Lung (tissue), 12 donors: Measurements from ENCODE around the gene PSME3IP1. TPM values are rescaled to one million over a fixed set of nuclear protein-coding genes. Genes with fewer than 3 reads are reported as not detected.

ENCODE experiments used
- ATAC-seq: fragments of 200-7000 bp; cut with Tn5 transposase; one replicate; pipeline ENCODE4 v1.9.1; 2020; ENCODE audit warnings: moderate number of reproducible peaks; ENCODE audit not compliant: insufficient read depth, low FRiP score
- DNase-seq, 3 donors: peaks; one replicate each; pipeline ENCODE4 v3.0.0-alpha.2; 2013 to 2017
- H3K27ac ChIP-seq, 2 donors: one replicate each; pipeline ENCODE4 v1.5.1; 2013; ENCODE audit warnings: mild to moderate bottlenecking in 2 of 2, moderate library complexity in 2 of 2, control low read depth in 1 of 2, inconsistent platforms in 1 of 2, low read depth in 1 of 2, low read length in 1 of 2
- H3K27me3 ChIP-seq, 3 donors: one replicate each; pipeline ENCODE4 v1.5.1; 2013; ENCODE audit warnings: low read length in 2 of 3; ENCODE audit not compliant: control insufficient read depth in 3 of 3, insufficient read depth in 3 of 3
- H3K36me3 ChIP-seq, 4 donors: one replicate each; pipeline ENCODE4 v1.5.1; 2013; ENCODE audit warnings: low read length in 4 of 4, mild to moderate bottlenecking in 1 of 4, moderate library complexity in 1 of 4; ENCODE audit not compliant: control insufficient read depth in 4 of 4, insufficient read depth in 4 of 4
- H3K4me1 ChIP-seq, 5 donors: one replicate each; pipeline ENCODE4 v1.5.1; 2013; ENCODE audit warnings: low read length in 5 of 5, mild to moderate bottlenecking in 2 of 5, moderate library complexity in 1 of 5; ENCODE audit not compliant: control insufficient read depth in 5 of 5, insufficient read depth in 5 of 5
- H3K4me3 ChIP-seq: one replicate; pipeline ENCODE4 v1.5.1; 2013; ENCODE audit warnings: mild to moderate bottlenecking, control low read depth, moderate library complexity
- H3K9ac ChIP-seq, 2 donors: one replicate each; pipeline ENCODE4 v1.5.1; 2013; ENCODE audit warnings: low read length in 2 of 2, control low read depth in 1 of 2; ENCODE audit not compliant: insufficient read depth in 1 of 2
- H3K9me3 ChIP-seq, 4 donors: one replicate each; pipeline ENCODE4 v1.5.1; 2013; ENCODE audit warnings: low read length in 3 of 4, mild to moderate bottlenecking in 1 of 4, moderate library complexity in 1 of 4; ENCODE audit not compliant: control insufficient read depth in 4 of 4, insufficient read depth in 3 of 4
- CTCF ChIP-seq: IDR thresholded peaks from 2 replicates; pipeline ENCODE4 v1.5.1; 2012; ENCODE audit warnings: mild to moderate bottlenecking; ENCODE audit errors: control extremely low read depth, extremely low read depth
- WGBS, 2 donors: extraction: QIAGEN DNeasy Blood & Tissue Kit; methylation state at CpG; one replicate each; pipeline ENCODE4 v1.1.7; 2013; 5-methylcytosine and 5-hydroxymethylcytosine counted together
- polyA plus RNA-seq, 2 donors: library from polyadenylated mRNA; stranded (reverse); fragments of 200-250 nt; gene quantifications; one replicate each; pipeline ENCODE4 v1.2.1, GENCODE V29; 2013
- total RNA-seq, 2 donors: library from RNA; depleted of rRNA in 1 of 2; stranded (reverse); fragments of >200 nt in 1 of 2; gene quantifications; one replicate each; pipeline ENCODE4 v1.2.1, GENCODE V29; 2014 to 2021
- donor health status: control.
- donor health status: control.
- donor health status: Bipolar disorder and iron deficiency.
- donor health status: healthy.
- donor health status: DM: yes; HTN: yes; CAD: no.

PSME3IP1 gene
- total and polyA plus RNA-seq, 4 donors, result 59.3 to 83.1 (median 63.1) TPM

DNA sequence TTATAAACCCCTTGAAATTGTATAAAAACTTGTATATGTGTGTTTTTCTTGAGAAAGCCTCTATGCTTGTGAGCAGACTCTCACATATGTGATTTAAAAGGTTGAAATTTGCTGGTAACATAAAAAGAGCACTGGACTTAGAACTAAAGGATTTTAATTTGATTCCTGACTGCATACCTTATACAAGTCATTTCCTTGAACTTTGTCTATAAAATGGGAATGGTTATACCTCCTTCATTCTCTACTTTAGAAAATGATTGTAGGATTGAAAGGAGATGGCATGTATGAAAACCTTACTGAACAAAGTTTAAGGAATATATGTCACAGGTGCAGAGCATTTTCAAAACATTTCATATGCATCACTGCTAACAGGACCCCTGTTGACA, 48.9 kb upstream of the PSME3IP1 start:
- Histone ChIP-seq H3K27me3 (no peaks in the 10 kb centered on the region), H3K4me1 (peaks cover 0 to 3% (median 0%) of the 10 kb centered on the region in 5 donors), H3K4me3 (no peak overlapping the region), H3K9ac (no peak overlapping the region), H3K27ac (no peak overlapping the region), H3K9me3 (peaks cover 0 to 2% (median 0%) of the 10 kb centered on the region in 4 donors), H3K36me3 (peaks cover 24 to 75% (median 37%) of the 10 kb centered on the region in 4 donors)
- TF ChIP-seq CTCF, result no peak
- DNase-seq (no peak), ATAC-seq (no peak)

DNA sequence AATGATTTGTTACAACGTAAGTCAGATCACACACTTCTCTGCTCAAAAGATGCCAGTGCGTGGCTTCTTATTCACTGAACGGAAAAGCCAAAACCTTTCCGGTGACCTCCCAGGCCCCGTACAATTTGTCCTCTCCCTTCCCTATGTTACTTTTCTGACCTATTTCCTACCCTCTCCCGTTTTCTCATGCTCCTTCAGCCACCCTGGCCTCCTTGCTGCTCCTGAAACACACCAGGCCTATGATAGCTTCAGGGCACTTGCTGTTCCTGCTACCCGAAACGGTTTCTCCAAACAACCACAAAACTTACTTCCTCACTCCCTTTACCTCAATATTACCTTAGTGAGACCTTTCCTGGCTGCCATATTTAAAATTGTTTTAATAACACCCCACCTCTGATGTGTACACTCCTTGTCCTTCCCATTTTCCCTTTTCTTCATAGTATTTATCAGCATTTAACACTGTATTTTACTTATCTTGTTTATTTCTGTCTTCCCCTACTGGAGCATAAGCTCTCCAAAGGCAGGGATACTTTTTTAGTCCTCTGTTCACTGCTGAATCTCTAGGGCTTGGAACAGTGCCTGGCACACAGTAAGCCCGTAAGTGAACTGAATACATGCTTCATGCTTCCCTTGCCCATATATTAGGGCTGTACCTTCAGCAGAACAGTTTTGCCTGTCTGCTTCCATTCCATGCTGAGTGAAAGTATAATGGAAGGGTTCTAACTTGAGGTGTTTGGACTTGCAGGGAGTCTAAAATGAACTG, 48.3 kb upstream of the PSME3IP1 start:
- Histone ChIP-seq H3K9ac (no peak overlapping the region), H3K36me3 (peaks cover 24 to 72% (median 38%) of the 10 kb centered on the region in 4 donors), H3K27ac (peak overlapping the region in 1 of 2 donors; percentile 14), H3K4me3 (no peak overlapping the region), H3K4me1 (peaks cover 0 to 3% (median 0%) of the 10 kb centered on the region in 5 donors), H3K27me3 (no peaks in the 10 kb centered on the region), H3K9me3 (peaks cover 0 to 2% (median 0%) of the 10 kb centered on the region in 4 donors)
- DNase-seq, result no peak
- no peak for TF ChIP-seq CTCF
- WGBS, 2 donors, result 89 to 95% methylated on average over 9 of the region's 9 CpGs
- no peak for ATAC-seq

- 95 to 97% methylated on average over 3 of the region's 3 CpGs for WGBS, 2 donors
- DNase-seq, result no peak
- peaks cover 0 to 3% (median 0%) of the 10 kb centered on the region in 5 donors for H3K4me1 ChIP-seq
- no peaks in the 10 kb centered on the region for H3K27me3 ChIP-seq
- ATAC-seq, result no peak
- peaks cover 31 to 63% (median 47%) of the 10 kb centered on the region in 4 donors for H3K36me3 ChIP-seq
- no peak overlapping the region for H3K9ac ChIP-seq
- no peak overlapping the region for H3K4me3 ChIP-seq
- H3K27ac ChIP-seq, result no peak overlapping the region
- peaks cover 0 to 2% (median 0%) of the 10 kb centered on the region in 4 donors for H3K9me3 ChIP-seq
- no peak for TF ChIP-seq CTCF
These were observed 46.0 kb upstream of the PSME3IP1 start for GRCh38 chr16:57231821-57232350.
